RPMI7951 (cell line): ENCODE measurements around the gene MRPL53. TPM values are rescaled to one million over a fixed set of nuclear protein-coding genes. Genes with fewer than 3 reads are reported as not detected.
"Not testable (repeated sequence)": the region's sequence is repeated elsewhere in the genome, so short reads cannot be mapped to it uniquely, and the experiment has no call there.

Experiments used
- DNase-seq: peaks from one replicate; pipeline ENCODE4 v3.0.0-alpha.2; 2012; ENCODE audit warnings: low read depth
- total RNA-seq: library from RNA; depleted of rRNA; stranded (reverse); fragments of >200 nt; shearing (Covaris generic); gene quantifications from 2 replicates; pipeline ENCODE4 v1.2.3, GENCODE V29; 2014

Gene MRPL53
- total RNA-seq, 1 experiment from 2014 or later = 86.4 TPM

DNA sequence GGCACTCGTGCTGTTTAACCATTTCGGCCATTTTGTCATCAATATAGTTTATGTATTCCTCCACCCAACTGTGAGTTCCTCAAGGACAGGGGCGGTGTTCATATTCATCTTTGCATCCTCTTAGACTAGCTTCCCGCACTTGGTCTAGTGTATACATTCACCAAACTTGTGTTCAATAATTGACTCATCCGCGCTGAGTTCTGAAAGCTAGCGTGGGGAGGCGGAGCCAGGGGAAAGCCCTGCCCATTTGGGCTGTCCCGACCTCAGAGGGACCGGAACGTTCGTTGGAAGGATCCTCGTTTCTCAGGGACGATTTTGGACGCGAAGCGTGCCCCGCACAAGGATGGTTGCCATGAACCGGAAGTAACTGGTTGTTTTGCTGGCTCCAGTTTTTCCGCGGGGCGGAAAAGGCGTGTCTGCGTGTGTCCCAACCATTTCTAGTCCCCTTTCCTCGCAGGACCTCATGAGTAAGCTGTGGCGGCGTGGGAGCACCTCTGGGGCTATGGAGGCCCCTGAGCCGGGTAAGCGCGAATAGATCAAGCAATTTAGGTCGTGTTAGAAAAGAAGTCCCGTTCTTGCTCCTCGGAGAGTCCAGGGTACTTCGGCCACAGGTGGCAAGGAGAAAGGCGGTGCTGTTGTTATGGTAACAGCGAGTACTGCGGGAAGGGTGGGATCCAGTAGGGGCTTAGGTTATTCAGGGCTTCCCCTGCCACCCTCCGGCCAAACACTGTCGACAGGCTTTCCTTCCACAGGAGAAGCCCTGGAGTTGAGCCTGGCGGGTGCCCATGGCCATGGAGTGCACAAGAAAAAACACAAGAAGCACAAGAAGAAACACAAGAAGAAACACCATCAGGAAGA is 17.6 kb downstream of the MRPL53 start, which contains the start of gene INO80B:
TSS of gene INO80B (plus strand) at position 434 of the 858 bp plus-strand sequence. CDS start at position 464, 30 bp downstream.
- DNase-seq = peak; percentile 98

DNA sequence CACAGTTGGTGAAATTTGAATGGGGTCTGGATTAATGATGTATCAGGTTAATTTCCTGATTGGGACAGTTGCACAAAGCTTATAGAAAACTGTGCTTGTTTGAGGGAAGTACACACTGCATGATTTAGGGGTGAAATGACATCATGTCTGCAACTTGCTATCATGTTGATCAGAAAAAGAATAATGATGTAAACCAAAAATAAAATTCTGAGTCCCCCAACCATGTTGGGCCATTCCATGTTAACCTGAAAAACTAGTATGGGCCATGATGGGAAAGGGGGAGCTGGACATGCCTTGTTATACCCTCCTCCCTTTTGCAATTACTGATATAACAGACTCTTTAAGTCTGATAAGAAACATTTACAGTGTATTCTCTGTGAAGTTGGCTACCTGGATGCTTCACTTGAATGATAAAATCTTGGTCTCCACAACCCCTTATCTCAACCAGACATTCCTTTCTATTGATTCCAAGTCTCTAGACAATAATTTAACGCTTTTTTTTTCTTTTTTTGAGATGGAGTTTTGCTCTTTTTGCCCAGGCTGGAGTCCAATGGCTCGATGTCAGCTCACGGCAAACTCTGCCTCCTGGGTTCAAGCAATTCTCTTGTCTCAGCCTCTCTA is 21.8 kb downstream of the MRPL53 start:
- no peak for DNase-seq

DNA sequence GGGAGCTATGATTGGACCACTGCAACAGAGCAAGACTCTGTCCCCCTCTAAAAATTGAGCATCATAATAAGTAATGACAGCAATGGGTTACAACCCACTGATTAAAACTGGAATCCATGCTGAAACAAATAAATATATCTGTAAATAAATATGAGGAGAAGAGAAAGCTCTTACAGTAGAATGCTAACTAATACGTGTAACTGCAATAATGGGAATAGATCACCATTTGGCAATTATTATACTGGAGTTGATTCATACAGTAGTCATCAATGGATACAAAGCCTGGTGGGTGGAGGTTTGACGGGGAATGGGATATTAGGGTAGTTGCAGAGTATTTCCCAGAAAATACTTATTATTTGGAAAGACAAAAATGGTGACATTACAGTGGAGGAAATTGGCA is 23.7 kb downstream of the MRPL53 start:
- no peak for DNase-seq

DNA sequence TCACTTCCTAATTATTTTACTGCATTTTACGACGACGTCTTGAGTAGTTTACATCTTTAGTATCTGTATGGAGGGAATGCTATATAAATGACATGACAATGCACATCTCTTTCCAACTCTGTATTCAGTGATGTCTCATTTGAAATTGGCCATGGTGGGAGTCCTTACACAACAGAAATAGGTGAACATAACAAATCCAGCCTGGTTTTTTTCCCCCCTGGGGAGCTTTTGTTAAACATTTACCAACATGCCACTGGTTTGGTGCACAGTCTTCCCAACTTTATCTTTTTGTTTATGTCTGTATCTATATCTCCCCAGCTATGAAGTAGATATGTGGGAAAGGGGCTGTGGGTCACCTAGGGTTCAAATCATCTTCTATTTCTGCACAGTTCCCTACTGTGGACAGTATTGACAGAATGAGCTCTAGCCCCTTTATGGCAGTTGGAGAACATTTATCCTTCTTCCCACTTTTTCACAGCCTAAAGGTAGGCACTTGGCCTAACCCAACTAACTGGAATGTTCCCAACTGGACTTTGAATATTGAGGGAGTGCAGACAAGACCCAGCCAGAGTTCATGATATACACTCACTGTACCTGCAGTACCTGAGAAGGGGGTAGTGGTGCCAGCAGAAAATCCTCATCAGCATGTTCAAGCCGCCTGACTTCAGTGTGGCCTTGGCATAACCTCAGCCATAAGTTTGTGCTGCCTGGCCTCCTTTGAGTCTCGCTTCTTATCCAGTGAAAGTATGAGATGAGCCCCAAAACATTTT is 25.1 kb downstream of the MRPL53 start:
- DNase-seq = no peak

DNA sequence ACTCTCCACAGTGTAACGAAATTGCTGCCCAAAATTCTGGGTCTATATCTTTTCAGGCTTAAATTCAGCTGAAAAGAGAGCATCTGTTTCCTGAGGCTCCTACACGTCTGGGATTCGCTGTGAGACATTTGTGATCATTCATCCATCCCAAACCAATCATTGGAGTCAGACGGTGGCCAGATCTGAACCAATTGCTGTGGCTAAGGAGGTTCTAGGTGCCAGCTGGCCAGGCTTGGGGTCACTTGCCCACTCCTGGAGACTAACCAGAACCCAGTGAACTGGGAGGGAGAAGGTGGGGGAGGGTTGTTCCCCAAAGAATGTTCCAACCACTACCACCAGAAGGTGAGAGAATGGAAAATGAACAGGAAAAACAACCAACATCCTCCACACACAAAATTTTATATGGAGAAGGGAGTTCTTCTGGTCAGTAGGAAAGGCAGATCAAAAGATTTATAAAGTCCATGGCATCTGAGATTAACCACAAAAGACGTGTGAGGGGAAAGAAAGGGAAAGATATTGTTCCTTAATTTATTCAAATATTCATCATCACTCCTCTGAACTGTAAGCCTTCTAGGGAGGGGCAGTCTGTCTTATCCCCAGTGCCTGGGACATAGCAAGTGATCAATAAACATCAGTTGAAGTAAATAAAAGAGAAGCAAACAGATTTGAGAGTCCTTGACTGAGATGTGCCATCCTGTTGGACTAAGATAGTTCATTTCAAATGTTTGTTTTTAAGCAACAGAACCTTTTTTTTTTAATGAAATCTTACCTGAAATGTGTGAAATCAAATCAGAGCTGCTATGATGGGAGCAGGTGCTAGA is 27.8 kb downstream of the MRPL53 start:
- DNase-seq = no peak

DNA sequence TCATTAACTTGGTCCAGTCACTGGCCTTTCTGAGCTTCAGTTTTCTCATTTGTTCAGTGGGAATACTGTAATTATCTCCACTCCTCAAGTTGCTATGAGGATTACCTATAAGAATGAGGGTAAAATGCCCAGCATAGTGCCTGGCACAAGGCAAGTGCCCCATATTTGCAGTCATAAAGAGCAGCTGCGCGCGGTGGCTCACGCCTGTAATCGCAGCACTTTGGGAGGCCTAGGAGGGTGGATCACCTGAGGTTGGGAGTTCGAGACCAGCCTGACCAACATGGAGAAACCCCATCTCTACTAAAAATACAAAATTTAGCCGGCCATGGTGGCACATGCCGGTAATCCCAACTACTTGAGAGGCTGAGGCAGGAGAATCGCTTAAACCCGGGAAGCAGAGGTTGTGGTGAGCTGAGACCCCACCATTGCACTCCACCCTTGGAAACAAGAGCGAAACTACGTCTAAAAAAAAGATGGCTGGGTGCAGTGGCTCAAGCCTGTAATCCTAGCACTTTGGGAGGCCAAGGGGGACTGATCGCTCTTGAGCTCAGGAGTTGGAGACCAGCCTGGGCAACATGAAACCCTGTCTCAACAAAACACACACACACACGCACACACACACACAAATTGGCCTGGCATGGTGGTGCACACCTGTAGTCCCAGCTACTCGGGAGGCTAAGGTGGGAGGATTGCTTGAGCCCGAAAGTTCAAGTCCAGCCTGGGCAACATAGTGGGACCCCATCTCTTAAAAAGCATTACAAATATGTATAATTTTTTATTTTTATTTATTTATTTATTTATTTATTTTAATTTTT is 29.8 kb downstream of the MRPL53 start:
- DNase-seq = not testable (repeated sequence)

DNA sequence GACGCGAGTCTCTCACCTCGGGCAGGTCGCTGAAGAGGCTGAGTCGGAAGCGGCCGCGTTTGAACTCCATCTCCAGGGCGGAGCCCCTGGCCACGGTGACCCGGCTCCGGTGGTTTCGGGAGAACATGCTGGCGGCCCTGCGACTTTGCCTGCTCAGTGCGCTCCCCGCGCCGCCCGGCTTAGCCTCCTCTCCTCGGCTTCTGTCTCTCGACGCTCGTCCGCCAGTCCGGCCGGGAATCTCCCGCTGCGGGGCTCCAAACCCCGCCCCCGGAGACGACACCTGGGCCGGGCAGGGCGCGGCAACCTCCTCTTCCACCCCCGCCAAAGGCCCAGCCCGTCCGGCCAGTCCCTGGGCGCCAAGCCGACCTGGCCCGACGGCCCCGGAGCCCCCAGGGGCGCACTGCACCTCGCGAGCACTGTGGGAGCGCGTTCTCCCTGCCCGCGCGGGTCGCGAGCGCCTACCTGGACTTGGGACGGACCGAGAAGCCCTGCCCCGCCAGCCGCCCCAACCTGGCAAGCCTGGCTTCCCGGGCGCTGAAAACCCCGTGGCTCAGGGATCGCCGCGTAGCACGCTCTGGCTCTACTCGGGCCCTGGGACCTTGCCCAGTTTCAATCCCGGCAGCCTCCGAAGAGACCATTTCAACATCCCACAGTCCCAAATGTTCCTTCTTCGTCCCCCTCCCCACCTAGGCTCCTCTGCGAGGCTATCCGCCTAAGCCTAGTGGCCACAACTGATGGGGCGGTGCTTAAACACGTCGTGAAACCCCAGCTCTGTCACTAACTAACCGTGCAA is 30.6 kb downstream of the MRPL53 start, which contains the start of gene RTKN:
TSS of gene RTKN (minus strand) at position 248 of the 793 bp plus-strand sequence. CDS start at position 127, 121 bp downstream.
- no peak for DNase-seq

DNA sequence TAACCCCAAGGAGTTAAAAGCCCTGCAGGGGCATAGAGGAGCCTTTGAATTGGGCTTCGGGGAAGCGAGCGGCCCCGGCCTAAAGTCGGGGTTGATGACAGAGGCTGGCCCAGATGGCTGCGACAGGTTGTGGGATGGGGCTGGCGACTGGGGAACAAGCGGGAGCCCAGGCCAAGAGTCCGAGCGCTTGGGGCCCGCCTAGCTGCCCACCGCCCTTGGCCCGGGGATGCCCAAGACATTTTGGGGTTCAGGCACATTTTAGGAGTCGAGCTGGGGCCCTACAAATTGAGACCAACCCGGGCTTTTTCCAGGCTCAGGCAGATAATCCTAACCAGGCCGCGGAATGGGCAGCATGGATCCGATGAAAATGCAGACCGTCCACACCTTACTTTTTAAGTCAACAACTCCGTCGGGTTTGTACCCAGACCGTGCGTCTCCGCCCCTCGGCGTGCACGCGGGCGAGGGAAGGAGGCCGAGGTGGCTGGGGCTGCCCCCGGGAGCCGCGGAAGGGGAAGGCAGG is 31.2 kb downstream of the MRPL53 start:
- no peak for DNase-seq

DNA sequence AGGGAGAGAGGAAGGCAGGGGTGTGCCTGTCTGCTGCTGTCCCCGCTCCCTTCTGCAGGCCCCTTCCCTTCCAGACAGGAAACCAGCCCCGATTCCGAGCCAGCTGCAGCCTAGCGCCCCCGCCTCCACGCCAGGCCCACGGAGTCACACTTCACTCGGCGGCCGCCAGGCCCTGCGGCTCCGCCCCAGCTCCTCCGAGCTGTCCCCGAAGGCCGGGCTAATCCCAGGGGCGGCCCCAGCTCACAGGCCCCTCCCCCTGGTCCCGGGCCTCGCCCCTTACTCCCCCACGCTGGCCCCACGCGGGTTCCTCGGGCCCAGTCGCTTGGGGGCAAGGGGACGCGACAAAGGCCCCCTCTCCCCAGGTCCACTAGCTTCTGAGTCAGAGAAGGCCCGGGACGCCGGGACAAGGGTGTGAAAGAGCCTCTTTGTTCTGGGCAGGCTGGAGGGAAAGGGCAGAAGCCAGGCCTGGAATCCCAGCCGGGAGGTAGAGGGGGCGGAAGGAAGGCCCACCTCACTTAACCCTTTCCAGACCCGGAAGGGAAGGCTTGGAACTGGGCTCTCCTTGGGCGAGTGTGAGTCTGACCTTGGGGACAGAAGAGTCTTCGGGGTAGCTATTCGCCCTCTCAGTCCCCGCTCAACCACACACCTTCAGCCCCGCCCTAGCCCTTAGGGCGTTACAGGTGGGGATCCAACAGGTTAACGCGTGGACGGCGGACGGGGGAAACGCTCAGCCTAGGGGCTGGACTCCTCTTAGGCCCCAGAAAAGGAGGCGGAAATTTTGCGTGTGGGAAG is 31.9 kb downstream of the MRPL53 start:
- DNase-seq = peak; percentile 87

DNA sequence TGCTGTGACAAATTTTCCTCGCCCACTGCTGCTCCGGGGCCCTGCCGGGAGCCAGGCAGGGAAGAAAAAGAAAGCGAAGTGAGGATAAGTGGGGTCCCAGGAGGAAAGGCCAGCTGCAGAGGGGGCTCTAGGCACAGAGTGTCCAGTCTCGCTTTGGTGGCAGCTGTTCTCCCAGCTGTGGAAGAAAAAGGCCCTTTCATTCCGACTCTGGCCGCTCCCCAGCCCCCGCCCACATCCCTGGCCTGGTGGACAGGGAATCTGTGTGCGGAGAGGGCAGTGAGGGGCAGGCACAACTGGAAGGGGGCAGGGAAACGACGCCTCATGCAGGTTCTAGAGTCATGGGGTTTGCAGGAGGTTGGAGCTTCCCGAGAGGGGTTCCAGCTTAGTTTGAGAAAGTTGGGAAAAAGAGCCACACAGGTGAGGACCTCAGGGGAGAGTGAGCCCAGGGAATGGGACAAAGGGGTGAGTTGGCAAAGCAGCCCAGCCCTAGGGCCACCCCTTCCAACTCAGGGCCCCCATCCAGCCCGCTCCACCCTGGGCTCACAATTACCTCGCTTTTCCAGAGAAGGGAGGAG is 32.6 kb downstream of the MRPL53 start:
- peak; percentile 76 for DNase-seq

DNA sequence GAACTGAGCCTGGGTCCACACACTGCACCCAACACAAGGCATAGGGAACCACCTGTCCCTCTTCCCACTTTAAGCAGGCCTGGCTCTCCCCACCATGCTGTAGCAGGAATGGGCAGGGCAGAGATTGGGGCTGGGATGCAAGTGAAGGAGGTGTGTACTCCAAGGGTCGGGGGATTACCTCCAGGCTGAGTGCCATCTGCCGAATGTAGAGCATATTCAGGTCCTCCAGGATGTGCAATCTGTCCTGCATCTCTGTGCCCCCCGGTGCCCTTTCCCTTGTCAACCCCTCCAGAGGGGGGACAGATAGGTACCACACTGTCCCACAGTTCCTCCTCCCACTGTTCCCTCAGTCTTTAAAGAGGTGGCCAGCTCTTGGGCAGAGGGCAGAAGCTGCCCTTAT is 33.1 kb downstream of the MRPL53 start:
- DNase-seq = no peak

DNA sequence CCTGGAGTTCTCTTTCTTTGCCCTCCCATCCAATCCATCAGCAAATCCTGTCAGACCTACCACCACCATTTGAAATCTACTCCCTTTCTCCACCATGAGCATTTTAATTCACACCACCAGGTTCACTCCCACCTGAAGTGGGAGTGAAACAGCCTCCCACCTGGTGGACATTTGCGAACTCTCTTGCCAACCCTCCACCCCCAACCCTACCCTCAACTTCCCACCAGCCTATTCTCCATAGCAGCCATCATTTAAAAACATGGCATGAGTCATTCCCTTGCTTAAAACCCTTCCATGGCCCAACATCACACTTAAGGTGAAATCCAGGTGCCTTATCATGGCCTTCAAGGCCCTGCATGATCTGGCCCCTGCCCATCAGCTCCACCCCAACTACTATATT is 34.2 kb downstream of the MRPL53 start:
- DNase-seq = no peak

DNA sequence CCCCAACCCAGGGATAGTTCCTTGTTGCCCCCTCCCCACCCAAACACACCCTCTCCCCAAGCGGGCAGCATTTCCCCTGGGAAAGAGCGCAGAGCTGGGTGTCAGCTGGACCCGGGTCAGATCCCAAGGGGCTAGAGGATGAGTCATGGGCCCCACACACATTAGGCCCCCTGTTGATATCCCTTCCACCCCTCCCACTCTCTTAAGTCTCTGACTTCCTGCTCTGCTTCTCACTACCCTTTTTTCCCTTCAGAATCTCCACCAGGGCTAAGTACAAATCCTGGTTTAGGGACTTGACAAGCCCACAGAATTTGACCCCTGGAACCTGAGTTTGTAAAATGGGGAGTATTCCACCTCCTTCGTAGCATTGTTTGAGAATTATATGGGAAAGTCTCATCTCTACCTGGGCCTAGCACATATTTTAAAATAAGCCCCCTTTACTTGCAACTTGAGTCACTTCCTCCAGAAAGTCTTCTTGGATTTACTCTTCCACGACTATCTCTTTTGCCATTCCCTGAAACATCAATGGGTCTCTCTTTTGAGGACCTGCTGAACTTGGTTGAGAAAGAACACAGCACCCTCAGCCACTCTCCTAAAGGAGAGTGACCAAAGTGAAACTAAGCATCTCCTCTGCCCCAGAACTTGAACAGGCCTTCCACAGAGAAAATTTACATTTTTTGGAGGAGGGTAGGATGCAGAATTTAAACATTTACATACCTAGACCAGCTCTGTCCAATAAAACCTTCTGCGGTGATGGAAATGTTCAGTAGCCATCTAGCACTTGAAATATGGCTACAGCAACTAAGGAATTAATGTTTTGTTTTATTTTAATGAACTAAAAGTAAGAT is 35.4 kb downstream of the MRPL53 start:
- DNase-seq = no peak

DNA sequence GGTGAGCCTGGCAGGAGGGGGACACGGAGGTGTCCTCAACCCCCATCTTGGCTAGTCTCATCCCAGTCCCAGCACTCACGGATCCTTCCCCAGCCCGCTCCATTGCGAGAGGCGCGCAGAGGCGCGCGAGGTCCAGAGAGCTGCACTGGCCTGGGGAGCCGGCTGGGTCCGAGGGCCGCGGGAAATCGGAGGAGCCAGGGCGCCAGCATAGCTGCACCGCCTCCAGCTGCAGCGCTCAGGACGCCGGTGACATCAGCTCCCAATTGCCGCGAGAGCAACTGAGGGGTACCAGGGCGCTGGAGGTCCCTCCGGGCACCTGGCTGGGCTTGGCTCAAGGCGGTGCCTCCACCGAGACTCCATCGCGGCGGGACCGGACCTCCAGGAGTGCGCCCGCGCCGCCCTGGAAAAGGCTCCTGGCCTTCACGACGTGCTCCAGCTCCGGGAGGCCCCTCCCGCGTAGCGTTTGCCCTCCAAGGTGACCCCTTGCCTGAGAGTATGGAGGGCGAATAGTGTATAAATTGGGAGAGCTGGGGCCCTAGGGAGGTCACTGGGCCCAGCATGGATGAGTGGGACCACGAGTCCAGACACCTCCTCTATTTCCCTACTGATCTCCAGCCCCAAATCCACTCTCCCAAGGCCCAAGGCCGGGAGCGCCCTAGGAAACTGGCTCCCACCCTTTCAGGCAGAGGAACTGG is 36.2 kb downstream of the MRPL53 start:
- DNase-seq = no peak

DNA sequence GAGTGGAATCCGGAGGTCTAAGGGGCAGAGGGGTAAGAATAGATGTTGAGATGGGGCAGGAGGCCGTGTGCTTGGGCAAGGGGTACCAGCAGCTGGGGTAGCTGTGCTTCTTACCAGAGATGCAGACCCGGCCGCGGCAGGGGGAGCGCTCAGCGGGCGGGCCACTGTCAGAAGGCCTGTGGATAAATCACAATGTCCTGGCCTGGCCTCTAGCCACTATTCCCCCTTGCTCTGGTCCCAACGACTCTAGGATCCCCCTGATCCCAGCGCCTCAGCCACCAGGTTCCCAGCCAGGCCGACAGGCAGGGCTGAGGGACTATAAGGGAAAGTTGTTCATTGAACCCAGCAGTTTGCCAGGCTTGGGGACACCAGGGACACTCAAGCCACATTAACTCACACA is 42.0 kb downstream of the MRPL53 start:
- DNase-seq = no peak
